SK-N-SH treated with all-trans-retinoic acid at 6 μM for 48 hours (cell line): ENCODE data around the gene NUDCD2.
A peak's percentile ranks its signal among the peaks of the same experiment; 100 is the strongest.
"Not testable (repeated sequence)": the region's sequence is repeated elsewhere in the genome, so short reads cannot be mapped to it uniquely, and the experiment has no call there.

Experiments used
- ATAC-seq: fragments of 200-7000 bp; cut with Tn5 transposase; 3 replicates; pipeline ENCODE4 v1.9.1; 2020; ENCODE audit warnings: mild to moderate bottlenecking, moderate library complexity
- CREB5 ChIP-seq: fragments of 250-450 bp; sonication (Bioruptor Pico); IDR thresholded peaks from 2 replicates; pipeline ENCODE4 v1.5.1; 2020; ENCODE audit warnings: low read depth, mild to moderate bottlenecking, moderate library complexity
- CSRNP3 ChIP-seq: fragments of 250-450 bp; sonication (Bioruptor Pico); IDR thresholded peaks from 2 replicates; pipeline ENCODE4 v1.5.1; 2021; ENCODE audit warnings: mild to moderate bottlenecking, moderate library complexity
- ESRRG ChIP-seq: fragments of 250-450 bp; sonication (Bioruptor Pico); IDR thresholded peaks from 2 replicates; pipeline ENCODE4 v1.6.1; 2021; ENCODE audit warnings: mild to moderate bottlenecking
- ISL1 ChIP-seq: fragments of 250-450 bp; sonication (Bioruptor Pico); IDR thresholded peaks from 2 replicates; pipeline ENCODE4 v2.1.2; 2022; ENCODE audit warnings: mild to moderate bottlenecking, moderate library complexity
- OSR1 ChIP-seq: fragments of 250-450 bp; sonication (Bioruptor Pico); IDR thresholded peaks from 2 replicates; pipeline ENCODE4 v1.8.0; 2022; ENCODE audit warnings: moderate library complexity, mild to moderate bottlenecking, inconsistent platforms
- PATZ1 ChIP-seq: fragments of 250-450 bp; sonication (Bioruptor Pico); IDR thresholded peaks from 2 replicates; pipeline ENCODE4 v1.8.0; 2020; ENCODE audit warnings: mild to moderate bottlenecking, moderate library complexity, borderline replicate concordance
- POU6F1 ChIP-seq: fragments of 250-450 bp; sonication (Bioruptor Pico); IDR thresholded peaks from 2 replicates; pipeline ENCODE4 v1.8.0; 2021; ENCODE audit warnings: low read depth, mild to moderate bottlenecking, moderate library complexity, borderline replicate concordance
- PPARA ChIP-seq: fragments of 250-450 bp; sonication (Bioruptor Pico); IDR thresholded peaks from 2 replicates; pipeline ENCODE4 v1.5.0; 2020; ENCODE audit warnings: mild to moderate bottlenecking, borderline replicate concordance
- RARB ChIP-seq: fragments of 250-450 bp; sonication (Bioruptor Pico); IDR thresholded peaks from 2 replicates; pipeline ENCODE4 v1.8.0; 2021; ENCODE audit warnings: mild to moderate bottlenecking, moderate library complexity
- TCF4 ChIP-seq: fragments of 250-450 bp; sonication (Bioruptor Pico); IDR thresholded peaks from 2 replicates; pipeline ENCODE4 v1.8.0; 2021; ENCODE audit warnings: mild to moderate bottlenecking, moderate library complexity, borderline replicate concordance
- TOX ChIP-seq: fragments of 250-450 bp; sonication (Bioruptor Pico); IDR thresholded peaks from 2 replicates; pipeline ENCODE4 v1.8.0; 2021; ENCODE audit warnings: mild to moderate bottlenecking, moderate library complexity, borderline replicate concordance
- TSHZ2 ChIP-seq: fragments of 250-450 bp; sonication (Bioruptor Pico); IDR thresholded peaks from 2 replicates; pipeline ENCODE4 v1.5.0; 2020; ENCODE audit warnings: mild to moderate bottlenecking, moderate library complexity
- ZFP3 ChIP-seq: fragments of 250-450 bp; sonication (Bioruptor Pico); IDR thresholded peaks from 2 replicates; pipeline ENCODE4 v1.5.0; 2020; ENCODE audit warnings: mild to moderate bottlenecking, moderate library complexity
- ZFP30 ChIP-seq: fragments of 450-650 bp; formaldehyde crosslinking; IDR thresholded peaks from 2 replicates; pipeline ENCODE4 v1.5.0; 2022; ENCODE audit warnings: mild to moderate bottlenecking, moderate library complexity
- ZNF8 ChIP-seq: fragments of 450-650 bp; formaldehyde crosslinking; IDR thresholded peaks from 2 replicates; pipeline ENCODE4 v1.5.0; 2020; ENCODE audit warnings: mild to moderate bottlenecking, moderate library complexity

Gene NUDCD2

GRCh38 chr5:163456840-163457239 is 3.1 kb downstream of the NUDCD2 start (continued):
- no peak for TF ChIP-seq PPARA (CRISPR knock-in tag)
- TF ChIP-seq PATZ1 (CRISPR knock-in tag) = no peak
- TF ChIP-seq TSHZ2 (CRISPR knock-in tag) = no peak
- TF ChIP-seq OSR1 = no peak
- no peak for TF ChIP-seq ZFP30 (CRISPR knock-in tag)
- no peak for TF ChIP-seq TCF4 (CRISPR knock-in tag)
- TF ChIP-seq ESRRG (CRISPR knock-in tag) = no peak
- TF ChIP-seq, all 23 proteins: peak for 0

- TF ChIP-seq ISL1 (CRISPR knock-in tag) = peak; percentile 12; the same call in 1 of the 2 replicates
- TF ChIP-seq ZFP3 (CRISPR knock-in tag) = no peak
- no peak for ATAC-seq
Observed at GRCh38 chr5:163456029-163456589, 3.8 kb downstream of the NUDCD2 start.

- ATAC-seq = not testable (repeated sequence)
Observed at GRCh38 chr5:163455406-163455805, 4.5 kb downstream of the NUDCD2 start.

- ATAC-seq = 0 out of 3 replicates have a peak, but pooled peaks have one; percentile 21
- 0 out of 2 replicates have a peak, but pooled peaks have one; percentile 41 for TF ChIP-seq CREB5 (CRISPR knock-in tag)
- peak; percentile 48 for TF ChIP-seq ISL1 (CRISPR knock-in tag)
- TF ChIP-seq PATZ1 (CRISPR knock-in tag) = 0 out of 2 replicates have a peak, but pooled peaks have one; percentile 25
- TF ChIP-seq TCF4 (CRISPR knock-in tag) = no peak
- TF ChIP-seq, all 23 proteins: peak for 3
Observed at GRCh38 chr5:163453705-163454104, 6.2 kb downstream of the NUDCD2 start.

- no peak for ATAC-seq
- no peak for TF ChIP-seq ZNF8
- no peak for TF ChIP-seq PATZ1 (CRISPR knock-in tag)
Observed at GRCh38 chr5:163451489-163451888, 8.4 kb downstream of the NUDCD2 start.

GRCh38 chr5:163448491-163448890 is 11.4 kb downstream of the NUDCD2 start:
- no peak for ATAC-seq
- TF ChIP-seq CSRNP3 (CRISPR knock-in tag) (no peak), PATZ1 (CRISPR knock-in tag) (no peak), RARB (no peak), ZFP30 (CRISPR knock-in tag) (no peak), TCF4 (CRISPR knock-in tag) (no peak), POU6F1 (CRISPR knock-in tag) (no peak), ESRRG (CRISPR knock-in tag) (no peak), TOX (CRISPR knock-in tag) (no peak)
